HG02981 (cell line): ENCODE results near the gene SLC38A1.

Experiments
- ATAC-seq: cut with Tn5 transposase; IDR thresholded peaks from one replicate; pipeline ENCODE4 v1.9.1; 2021; ENCODE audit warnings: mild to moderate bottlenecking, moderate library complexity; ENCODE audit not compliant: unreplicated experiment

SLC38A1 gene

DNA sequence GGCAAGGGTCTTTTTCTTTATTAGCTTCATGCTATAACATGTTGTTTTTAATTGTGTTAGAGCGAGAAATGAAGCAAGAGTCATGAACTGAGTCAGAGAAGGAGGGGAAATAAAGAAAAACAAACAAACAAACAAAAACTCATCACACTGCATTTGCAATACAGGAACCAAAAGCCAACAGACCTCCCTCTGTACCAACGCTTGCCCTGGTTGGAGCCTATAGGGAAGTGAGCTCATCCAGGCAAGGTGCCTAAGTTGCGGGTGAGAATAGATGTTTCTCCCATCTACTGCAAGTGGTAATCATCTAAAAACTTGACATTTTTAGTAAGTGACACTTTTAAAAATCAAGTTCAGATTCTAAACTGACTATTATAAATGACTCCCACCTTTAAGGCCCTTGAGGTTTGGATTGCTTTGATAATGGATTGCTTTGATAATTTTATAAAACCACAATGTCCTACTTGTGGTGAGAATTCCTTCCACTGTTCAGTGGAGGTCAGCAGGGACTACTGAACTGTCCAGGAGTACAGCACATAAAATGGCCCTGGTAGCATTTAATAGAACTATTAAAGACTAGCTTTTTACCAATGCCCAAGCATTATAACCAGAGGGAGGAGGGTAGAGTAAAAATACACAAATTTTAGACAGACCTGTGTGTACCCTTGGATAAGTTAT is 31.3 kb downstream of the SLC38A1 start:
- ATAC-seq = no peak

DNA sequence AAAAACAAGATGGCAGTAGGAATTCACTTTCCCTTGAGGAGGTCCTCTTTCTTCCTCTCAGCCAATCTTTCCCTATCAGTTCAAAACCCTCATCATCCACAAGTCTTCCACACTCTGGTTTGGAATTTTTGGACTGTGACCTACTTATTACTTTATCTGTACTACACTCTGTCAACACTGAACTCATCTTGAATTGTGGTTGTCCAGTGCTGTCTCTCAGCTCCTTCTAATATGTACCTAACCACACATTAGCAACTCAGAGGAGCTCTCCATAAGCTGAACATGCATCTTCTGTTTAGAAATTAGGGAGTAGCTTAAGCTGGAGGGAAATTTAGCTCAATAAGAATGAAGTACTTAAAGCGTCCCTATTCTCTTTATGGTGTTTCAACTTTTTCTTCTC is 34.8 kb downstream of the SLC38A1 start:
- no peak for ATAC-seq

DNA sequence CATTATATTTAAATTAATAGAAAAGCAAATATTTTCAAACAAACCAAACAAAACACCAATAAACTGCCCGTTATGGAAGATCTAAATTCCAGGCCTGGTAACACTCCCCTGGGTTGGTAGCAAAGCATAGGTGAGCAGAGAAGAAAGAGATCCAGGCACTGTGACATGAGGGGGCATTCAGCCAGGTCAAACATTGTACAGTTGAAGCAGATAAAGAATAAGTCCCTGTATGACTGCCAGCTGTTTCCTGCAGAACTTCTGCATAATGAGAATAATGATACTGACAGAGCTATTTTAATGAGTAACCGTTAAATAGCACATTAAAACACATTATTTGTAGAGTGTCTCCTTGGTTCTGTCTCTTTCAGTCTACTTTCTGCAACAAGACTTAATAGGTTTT is 35.4 kb downstream of the SLC38A1 start:
- no peak for ATAC-seq

DNA sequence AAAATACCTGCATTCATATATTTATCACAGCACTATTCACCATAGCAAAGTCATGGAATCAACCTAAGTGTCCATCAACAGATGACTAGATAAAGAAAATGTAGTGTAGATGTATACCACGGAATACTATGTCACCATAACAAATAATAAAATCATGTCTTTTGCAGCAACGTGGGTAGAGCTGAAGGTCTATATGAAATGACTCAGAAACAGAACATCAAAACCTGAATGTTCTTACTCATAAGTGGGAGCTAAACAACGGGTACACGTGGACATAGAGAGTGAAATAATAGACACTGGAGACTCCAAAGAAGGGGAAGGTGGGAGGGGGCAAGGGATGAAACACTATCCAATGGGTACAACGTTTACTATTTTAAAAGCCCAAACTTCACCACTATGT is 37.9 kb downstream of the SLC38A1 start:
- ATAC-seq = no peak

DNA sequence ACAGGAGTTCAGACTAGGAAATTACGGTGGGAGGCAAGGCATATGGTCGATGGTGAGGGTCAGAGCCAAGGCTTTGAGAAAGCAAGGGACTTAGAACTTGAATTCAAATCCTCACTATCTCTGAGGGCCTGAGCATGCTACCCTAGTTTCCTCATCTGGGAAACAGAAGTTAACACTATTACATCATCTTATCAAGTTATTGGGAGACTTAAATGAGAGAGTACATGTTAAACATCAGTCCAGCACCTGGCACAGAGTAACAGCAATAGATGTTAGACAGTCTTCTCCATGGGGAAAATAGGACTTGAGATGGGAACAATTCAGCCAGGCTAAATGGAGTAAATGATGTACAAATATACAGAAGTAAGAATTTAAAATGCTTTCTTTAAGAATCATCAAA is 38.5 kb downstream of the SLC38A1 start:
- ATAC-seq = no peak

DNA sequence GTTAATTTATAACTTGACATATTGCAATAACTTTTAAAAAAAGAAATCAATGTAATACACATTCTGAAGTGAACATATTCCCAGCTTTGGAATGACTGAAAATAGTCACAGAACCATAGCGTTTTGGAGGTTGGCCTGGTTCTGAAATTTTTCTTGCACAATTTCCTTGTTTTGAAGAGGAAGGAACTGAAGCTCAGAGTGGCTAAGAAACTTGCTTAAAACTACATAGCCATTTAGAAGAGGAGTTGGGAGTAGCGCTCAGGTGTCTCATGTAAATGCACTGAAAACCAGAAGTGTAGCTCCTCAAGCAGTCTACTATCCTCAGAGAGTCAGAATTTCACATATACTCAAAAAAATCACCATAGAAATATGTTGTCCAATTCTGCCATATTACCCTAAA is 41.2 kb downstream of the SLC38A1 start:
- no peak for ATAC-seq

DNA sequence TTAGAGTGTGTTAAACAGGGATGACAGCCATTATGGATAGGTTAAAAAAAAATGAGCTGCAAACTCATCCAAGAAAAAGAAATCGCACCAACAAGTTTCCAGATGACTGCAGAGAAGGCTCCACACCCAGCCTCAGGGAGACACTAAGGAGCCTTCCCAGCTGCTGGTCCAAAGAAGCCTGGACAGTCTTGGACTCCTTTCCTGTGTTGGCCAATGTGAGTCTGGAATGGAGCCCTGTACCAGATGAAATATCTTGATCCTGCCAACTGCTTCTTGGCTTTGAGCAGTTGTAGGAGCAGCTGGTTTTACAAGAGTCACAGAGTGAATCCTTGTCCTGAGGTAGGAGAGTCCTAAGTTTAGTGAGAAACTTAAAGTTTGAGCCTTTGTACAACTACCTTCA is 44.5 kb downstream of the SLC38A1 start:
- no peak for ATAC-seq

DNA sequence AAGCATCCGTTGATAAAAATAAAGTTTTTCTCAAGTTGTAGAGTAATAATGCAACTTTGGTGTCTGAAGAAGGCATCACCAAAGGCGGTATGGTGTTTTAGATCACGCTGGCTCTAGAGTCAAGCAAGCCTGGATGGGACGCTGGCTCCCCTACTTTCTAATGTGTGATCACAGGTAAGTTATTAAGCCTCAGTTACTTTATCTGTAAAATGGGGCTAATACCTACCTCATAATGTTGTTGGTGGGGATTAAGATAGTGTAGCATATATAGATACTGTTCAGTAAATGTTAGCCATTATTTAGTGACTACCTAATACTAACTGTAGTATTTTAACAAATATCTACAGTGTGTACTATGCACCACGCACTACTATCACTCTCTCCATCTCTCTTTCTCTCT is 45.8 kb downstream of the SLC38A1 start:
- no peak for ATAC-seq

DNA sequence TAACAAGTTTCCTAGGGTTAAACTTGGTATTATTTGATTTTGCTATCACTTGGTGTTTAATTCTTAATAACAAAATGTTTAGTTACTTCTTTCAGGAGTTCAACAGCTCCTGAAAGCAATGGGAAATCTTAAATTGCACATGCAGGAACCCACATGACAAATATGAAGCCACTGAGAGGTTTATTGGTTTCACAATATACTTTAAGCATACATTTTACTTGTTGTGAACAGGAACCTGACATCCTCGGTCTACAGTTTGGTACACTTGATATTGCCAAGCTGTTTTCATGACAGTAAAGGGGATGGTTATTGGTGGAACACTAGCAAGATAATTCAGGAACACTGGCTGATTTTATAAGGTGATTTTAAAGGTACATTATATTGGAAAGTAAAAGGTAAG is 46.2 kb downstream of the SLC38A1 start:
- ATAC-seq = no peak

DNA sequence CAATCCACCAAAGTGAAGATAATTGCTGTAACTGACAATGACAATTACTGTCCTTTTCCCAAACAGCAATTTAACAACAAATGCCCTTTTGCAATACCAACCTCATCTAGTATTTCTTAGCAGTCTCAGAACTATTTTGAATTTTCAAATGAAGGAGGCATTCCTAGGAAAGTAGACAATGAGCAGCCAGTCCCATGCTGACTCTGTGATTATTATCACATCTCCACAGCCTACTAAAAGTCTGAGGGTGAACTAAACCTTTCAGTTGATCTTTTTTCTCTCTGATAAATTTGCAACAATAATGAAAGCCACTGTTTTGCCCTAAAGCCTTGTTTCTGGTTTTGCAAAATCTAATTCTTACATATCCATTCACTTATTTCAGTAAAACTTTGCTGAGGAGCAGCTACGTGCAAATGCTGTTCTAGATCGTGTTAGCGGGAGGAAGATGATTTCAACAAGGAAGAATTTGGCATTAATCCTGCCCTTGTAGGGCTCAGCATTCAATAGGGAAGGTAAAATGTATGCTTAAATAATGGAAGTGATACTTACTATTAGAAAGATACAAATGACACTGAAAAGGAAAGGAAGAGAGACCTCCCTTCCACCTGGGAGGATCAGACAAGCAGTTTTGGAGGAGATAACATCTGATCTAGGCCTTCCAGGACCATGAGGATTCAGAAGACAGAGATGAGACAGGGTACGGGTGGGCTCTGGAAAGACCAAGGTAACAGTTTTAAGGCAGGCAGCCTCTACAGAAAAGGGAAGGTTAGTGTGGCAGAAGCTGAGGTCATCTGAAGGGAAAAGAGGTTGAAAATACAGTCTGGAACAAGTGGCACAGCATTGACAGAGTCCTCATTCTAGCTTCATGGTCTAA is 47.4 kb downstream of the SLC38A1 start:
- no peak for ATAC-seq

DNA sequence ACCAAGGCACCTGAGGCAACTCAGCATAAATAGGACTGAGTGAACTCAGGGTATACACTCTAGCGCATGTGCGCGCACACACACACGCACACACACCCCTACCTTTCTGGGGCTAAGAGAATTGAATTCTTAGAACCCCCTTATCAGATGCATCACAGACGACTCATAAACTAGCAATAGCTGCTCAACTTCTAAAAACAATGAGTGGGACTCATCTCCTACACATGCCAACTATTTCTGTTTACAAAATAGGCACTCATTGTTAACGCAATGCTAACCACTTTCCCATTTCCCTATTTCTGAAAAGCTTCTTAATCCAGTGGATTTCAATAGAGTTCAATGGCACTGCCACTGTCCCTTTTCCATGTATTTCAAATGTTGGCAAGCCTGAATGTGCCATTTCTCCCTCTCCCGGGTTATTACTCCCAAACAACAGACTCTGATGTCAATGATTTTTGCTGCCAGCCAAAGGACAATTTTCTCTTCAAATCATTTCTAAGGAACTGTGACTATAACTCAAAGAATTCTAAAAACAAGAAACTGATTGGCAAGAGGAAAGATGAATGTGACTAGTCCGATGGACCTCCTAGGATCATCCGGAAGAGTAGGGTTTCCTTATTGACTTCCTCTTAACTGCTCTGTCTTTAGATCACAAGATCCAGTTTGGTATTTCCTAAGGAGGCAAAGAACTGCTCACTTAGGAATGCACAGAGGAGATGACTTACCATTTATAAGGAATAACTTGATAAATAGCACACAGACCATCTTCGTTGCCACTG is 48.8 kb downstream of the SLC38A1 start:
- ATAC-seq = no peak

DNA sequence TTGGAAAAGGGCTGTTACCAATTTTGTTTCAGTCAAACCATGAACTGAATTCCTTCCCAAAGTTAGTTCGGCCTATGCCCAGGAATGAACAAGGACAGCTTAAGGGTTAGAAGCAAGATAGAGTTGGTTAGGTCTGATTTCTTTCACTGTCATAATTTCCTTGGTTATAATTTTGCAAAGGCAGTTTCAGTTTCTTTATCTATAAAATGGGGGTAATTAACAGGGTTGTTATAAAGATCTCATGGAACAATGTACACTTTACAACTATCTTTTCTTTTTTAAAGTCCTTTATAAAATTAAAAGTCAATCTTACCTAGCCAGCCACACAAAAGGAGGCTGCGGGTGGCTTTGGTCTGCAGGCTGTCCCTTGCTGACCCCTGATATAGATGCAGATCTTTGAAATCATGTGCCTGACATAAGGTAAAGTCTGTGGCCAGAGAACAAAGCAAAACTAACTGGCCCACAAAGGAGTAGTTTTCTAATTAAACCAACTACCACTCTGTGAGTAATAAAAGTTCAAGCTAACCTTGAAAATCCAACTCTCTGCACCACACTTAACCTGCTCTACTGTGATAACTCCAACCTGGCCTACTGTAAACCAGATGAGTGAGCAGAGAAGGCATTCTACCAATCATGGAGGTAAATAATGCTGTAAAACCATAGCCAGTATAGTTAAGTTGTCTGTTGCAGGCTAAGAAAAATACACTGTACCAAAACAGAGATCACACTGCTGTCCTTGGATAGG is 49.5 kb downstream of the SLC38A1 start:
- ATAC-seq = no peak

DNA sequence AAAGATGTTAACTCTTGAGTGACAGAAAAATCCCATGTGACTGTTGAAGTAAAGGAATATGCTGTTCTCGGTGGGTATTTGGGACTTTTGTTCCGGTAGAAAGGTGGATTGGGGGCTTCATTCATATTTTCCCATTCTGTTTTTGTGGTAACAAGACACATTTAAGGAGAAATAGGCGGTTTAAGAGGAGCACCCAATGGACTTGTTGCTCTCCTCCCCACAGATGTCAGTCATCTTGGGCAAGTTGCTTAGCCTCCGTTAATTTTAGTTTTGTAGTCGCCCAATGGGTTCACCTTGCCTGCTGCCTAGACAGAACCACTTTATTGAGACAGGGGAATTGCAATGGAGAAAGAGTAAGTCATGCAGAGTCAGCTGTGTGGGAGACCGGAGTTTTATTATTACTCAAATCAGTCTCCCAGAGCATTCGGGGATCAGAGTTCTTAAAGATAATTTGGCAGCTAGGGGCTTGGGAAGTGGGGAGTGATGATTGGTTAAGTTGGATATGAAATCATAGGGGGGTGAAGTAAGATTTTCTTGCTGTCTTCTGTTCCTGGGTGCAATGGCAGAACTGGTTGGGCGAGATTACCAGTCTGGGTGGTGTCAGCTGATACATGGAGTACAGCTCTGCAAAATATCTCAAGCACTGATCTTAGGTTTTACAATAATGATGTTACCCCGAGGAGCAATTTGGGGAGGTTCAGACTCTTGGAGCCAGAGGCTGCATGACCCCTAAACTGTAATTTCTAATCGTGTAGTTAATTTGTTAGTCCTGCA is 50.3 kb downstream of the SLC38A1 start:
- ATAC-seq = no peak

DNA sequence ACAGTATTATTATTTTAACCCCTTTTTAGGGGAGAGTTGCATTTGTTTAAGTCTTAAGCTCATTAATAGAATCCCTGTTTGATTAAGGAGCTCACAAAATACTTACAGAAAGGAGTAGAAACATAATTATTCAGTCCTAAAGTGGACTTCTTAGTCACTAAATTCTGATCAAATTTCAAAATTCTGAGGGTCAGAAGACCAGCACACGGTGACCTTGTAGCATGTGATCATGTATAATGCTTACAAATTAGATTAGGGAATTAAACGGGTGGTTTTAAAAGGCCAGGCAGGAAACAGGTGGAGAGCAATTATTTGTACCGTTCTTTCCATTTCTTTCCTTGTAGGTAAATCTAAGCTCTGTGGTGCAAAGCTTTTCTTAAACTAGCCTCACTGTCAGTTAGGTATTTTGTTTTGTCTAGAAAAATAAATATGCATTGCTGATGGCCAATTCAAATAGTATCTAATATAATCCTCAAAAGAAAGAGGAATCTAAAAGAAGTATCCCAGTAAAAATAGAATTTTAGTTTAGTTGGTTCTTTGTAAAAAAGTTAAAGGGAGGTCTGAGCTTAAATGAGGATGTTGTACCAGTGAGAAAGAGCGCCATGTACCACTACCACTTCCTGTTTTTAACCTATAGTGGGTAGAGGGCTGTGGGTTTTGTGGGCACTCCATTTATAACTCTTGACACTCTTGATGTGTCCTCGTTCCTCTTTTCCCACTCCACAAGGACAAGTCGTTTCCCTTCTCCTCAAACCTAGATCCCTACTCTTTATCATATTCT is 51.1 kb downstream of the SLC38A1 start:
- ATAC-seq = peak; percentile 52

DNA sequence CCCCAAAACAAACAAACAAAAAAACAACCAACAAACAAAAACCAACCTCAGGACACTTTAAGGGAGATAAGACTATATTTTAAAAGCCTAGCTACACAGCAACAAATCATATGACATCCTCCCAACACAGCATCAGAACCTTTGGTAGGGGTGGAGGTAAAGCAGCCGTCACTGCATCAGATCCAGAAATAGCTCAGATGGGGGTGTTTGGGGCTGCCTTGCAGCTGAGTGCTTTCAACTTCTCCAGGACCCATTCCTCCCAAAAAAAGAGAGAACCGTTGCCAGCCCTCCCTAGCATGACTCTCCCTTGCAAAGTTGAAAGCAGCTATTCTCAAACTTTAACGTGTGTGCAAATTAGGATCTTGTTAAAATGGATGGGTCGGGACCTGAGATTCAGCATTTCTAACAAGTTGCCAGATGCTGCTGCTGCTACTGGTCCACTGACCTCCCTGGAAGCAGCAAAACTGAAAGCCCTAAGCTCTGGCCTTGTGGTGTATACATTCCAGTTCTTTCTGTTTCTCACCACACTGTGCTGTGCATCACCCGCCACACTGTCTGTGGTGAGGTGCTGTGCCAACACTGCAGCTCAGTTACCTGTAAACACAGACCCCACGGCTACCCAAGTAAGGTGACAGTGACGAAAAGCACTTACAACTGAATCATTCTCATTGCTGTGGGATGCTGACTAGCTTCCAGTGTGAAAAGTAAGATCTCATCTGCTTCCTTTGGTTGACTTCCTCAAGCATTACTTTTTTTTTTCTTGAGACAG is 54.0 kb downstream of the SLC38A1 start:
- peak; percentile 67 for ATAC-seq

DNA sequence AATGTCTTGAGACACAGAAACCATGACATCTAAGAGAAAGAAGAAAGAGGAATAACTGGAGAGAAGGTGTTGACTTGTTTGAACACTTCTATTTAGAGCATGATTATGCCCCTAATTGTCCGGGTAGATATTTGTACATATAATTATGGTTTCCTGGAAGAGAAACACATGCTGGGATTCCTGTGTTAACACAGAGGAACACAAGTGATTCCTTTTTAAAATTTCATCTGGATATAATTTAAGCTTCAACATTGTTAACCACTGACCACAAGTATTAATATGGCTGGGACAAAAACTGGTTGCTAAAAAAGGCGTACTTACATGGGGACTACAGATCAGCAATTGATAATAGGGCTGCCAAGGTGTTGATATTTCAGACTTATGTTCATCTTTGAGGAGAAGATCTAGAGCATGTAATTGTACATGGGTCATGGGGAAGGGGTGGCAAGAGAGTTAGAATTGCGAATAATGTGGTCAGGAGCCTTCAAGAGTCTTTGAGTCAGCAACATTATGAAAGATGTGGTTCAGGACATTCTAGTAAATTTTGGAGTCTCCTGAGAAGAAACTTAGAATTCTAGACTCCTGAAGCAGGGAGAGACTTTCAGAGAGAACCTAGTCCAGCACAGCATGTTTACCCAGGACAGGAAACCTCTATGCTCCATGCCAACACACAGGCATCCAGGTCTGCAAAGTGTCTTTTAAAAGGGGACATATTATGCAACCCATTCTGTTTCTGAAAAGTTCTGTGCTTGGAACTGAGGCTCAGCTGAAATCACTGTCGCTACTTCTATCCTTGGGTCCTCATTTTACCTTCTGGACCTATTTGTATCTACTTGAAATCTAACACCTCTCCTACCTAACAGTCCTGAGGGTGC is 56.5 kb downstream of the SLC38A1 start:
- no peak for ATAC-seq

DNA sequence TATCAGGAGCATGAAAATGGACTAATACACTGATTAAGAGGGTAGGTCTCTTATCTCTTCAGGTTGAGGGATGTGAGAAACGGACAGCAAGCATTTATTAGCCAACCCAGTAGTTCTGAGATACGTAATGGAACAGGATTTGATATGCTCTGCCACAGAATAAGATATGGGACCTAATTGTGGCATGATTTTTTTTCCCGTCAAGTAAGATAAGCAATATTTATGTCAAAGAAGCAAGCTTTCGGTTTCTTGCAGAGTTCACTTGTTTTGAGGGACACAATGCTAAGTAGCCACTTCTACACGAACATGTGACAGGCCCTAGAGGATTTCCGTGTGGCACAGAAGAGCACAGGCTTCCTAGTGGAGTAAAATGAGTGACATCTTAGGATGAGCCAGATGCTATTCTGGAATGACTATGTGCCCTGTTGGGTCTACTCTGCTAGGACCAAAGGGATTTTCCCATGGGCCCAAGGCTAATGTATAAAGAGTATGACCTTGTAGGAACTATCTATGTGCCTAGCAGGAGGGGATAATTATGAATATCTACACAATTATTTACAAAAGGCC is 57.9 kb downstream of the SLC38A1 start:
- no peak for ATAC-seq
